Ishikawa (cell line): ENCODE data around the gene DICER1.

ENCODE experiments used
- CEBPB ChIP-seq: IDR thresholded peaks from 2 replicates; pipeline ENCODE4 v1.6.1; 2012
- CREB1 ChIP-seq: IDR thresholded peaks from 2 replicates; pipeline ENCODE4 v1.6.1; 2012; ENCODE audit warnings: low read depth
- EGR1 ChIP-seq: IDR thresholded peaks from 2 replicates; pipeline ENCODE4 v1.6.1; 2012
- EP300 ChIP-seq: IDR thresholded peaks from 2 replicates; pipeline ENCODE4 v1.6.1; 2012; ENCODE audit warnings: borderline replicate concordance
- FOXM1 ChIP-seq: IDR thresholded peaks from 2 replicates; pipeline ENCODE4 v1.6.1; 2012; ENCODE audit warnings: low read depth, borderline replicate concordance
- NFIC ChIP-seq: IDR thresholded peaks from 2 replicates; pipeline ENCODE4 v1.6.1; 2012
- RAD21 ChIP-seq: IDR thresholded peaks from 2 replicates; pipeline ENCODE4 v1.6.1; 2012; ENCODE audit warnings: low read depth
- REST ChIP-seq: IDR thresholded peaks from 2 replicates; pipeline ENCODE4 v1.6.1; 2012; ENCODE audit warnings: low read depth, mild to moderate bottlenecking
- TAF1 ChIP-seq: IDR thresholded peaks from 2 replicates; pipeline ENCODE4 v1.6.1; 2012; ENCODE audit warnings: low read depth, mild to moderate bottlenecking
- TCF12 ChIP-seq: IDR thresholded peaks from 2 replicates; pipeline ENCODE4 v1.6.1; 2012; ENCODE audit warnings: low read depth
- TEAD4 ChIP-seq: IDR thresholded peaks from 2 replicates; pipeline ENCODE4 v1.6.1; 2012
- YY1 ChIP-seq: IDR thresholded peaks from 2 replicates; pipeline ENCODE4 v1.6.1; 2012; ENCODE audit warnings: low read depth
- ZBTB7A ChIP-seq: IDR thresholded peaks from 2 replicates; pipeline ENCODE4 v1.6.1; 2012; ENCODE audit warnings: low read depth
- TF ChIP-seq, protein P1 (sequence below): IDR thresholded peaks from 2 replicates; pipeline ENCODE4 v1.6.1; 2012
- TF ChIP-seq, protein P2 (sequence below): IDR thresholded peaks from 2 replicates; pipeline ENCODE4 v1.6.1; 2012

Gene DICER1

DNA sequence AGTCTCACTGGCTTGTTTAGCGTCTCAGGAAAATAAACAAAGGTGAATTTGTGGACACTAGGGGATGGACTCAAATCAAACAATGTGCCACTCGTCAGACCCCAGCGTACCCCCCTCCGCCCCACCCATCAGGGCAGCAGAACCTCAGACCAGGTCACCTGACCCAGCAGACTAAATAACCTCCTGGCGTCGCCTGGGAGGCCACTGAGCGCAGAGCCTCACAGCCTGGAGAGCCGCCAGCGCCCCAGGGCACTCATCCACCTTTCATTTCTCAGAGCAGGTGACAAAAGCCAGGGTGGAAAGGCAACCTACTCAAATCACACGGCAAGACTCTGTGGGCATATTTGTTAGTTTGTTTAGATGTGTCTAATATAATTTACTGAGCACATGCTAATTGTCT is 100.9 kb downstream of the DICER1 start:
- TF ChIP-seq ZBTB7A (no peak), CREB1 (no peak)

DNA sequence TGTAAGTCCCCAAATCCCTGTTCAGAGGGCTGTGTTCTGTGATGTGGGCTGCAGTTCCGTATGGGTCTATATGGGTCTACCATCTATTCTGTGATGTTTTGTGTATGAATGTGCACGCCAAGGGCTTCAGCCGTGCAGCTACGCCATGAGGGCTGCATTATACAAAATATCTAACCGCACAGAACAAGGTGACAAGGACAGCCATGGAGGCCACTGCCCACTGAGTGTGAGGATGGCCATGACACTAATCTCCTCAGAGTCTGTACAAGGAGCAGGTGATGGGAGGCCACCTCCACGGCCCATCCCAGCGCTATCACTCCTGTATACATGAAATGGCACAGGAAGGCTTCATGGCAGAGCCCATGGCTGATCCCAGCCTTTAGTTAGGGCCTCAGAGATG is 102.0 kb downstream of the DICER1 start:
- TF ChIP-seq CREB1, result no peak
- TF ChIP-seq FOXM1, result no peak
- TF ChIP-seq TAF1, result no peak
- TF ChIP-seq EP300, result no peak
- TF ChIP-seq TCF12, result no peak
- no peak for TF ChIP-seq YY1
- no peak for TF ChIP-seq CEBPB
- TF ChIP-seq, protein P1, sequence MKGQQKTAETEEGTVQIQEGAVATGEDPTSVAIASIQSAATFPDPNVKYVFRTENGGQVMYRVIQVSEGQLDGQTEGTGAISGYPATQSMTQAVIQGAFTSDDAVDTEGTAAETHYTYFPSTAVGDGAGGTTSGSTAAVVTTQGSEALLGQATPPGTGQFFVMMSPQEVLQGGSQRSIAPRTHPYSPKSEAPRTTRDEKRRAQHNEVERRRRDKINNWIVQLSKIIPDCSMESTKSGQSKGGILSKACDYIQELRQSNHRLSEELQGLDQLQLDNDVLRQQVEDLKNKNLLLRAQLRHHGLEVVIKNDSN, result no peak
- TF ChIP-seq REST, result no peak
- TF ChIP-seq RAD21, result no peak
- TF ChIP-seq EGR1, result no peak
- no peak for TF ChIP-seq NFIC
- TF ChIP-seq TEAD4, result no peak
- TF ChIP-seq ZBTB7A, result no peak
- TF ChIP-seq, protein P2, sequence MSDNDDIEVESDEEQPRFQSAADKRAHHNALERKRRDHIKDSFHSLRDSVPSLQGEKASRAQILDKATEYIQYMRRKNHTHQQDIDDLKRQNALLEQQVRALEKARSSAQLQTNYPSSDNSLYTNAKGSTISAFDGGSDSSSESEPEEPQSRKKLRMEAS, result no peak

- no peak for TF ChIP-seq CREB1
- no peak for TF ChIP-seq RAD21
- no peak for TF ChIP-seq TEAD4
- no peak for TF ChIP-seq CEBPB
- no peak for TF ChIP-seq EGR1
- TF ChIP-seq FOXM1, result no peak
- TF ChIP-seq EP300, result no peak
- TF ChIP-seq, protein P2, result no peak
- no peak for TF ChIP-seq REST
- no peak for TF ChIP-seq YY1
- TF ChIP-seq, protein P1, result no peak
- TF ChIP-seq NFIC, result no peak
- no peak for TF ChIP-seq TCF12
- no peak for TF ChIP-seq TAF1
- no peak for TF ChIP-seq ZBTB7A
These were observed 102.7 kb downstream of the DICER1 start for GRCh38 chr14:95054346-95055280.

- TF ChIP-seq YY1, result no peak
- TF ChIP-seq CEBPB, result no peak
- TF ChIP-seq REST, result no peak
- TF ChIP-seq, protein P1, result no peak
- no peak for TF ChIP-seq NFIC
- no peak for TF ChIP-seq ZBTB7A
These were observed 105.2 kb downstream of the DICER1 start for GRCh38 chr14:95052016-95052585.
